Activated CD8-positive, alpha-beta memory T cell treated with anti-CD3 and anti-CD28 coated beads, Interleukin-2, amount 50 U/mL, for 4 hours (primary cell): ENCODE data around the gene SH3TC1.

ENCODE experiments used
- DNase-seq: peaks from one replicate; pipeline ENCODE4 v3.0.0-alpha.2; 2020

SH3TC1 gene

GRCh38 chr4:8198906-8199593 lies at the start of gene SH3TC1:
Gene SH3TC1 (plus strand): TSS chr4:8199290. CDS start chr4:8205195, 5,905 bp downstream.
- peak; percentile 53 for DNase-seq

- DNase-seq, result no peak
Measured at GRCh38 chr4:8149664-8150063, 49.4 kb upstream of the SH3TC1 start.

- no peak for DNase-seq
Measured at GRCh38 chr4:8150152-8151090, 48.7 kb upstream of the SH3TC1 start.

GRCh38 chr4:8151165-8151650 lies 47.9 kb upstream of the SH3TC1 start:
- DNase-seq, result no peak

GRCh38 chr4:8152090-8152864 lies 46.8 kb upstream of the SH3TC1 start:
- no peak for DNase-seq

- DNase-seq, result no peak
Measured at GRCh38 chr4:8152865-8153257, 46.2 kb upstream of the SH3TC1 start.

- no peak for DNase-seq
Measured at GRCh38 chr4:8153441-8153840, 45.6 kb upstream of the SH3TC1 start.

GRCh38 chr4:8155048-8155447 lies 44.0 kb upstream of the SH3TC1 start:
- DNase-seq, result no peak

- no peak for DNase-seq
Measured at GRCh38 chr4:8155660-8156421, 43.2 kb upstream of the SH3TC1 start.

GRCh38 chr4:8156617-8157016 lies 42.5 kb upstream of the SH3TC1 start:
- DNase-seq, result no peak

GRCh38 chr4:8157496-8157895 lies 41.6 kb upstream of the SH3TC1 start:
- DNase-seq, result no peak

GRCh38 chr4:8157944-8158709 lies 41.0 kb upstream of the SH3TC1 start:
- peak; percentile 26 for DNase-seq

GRCh38 chr4:8158710-8159536 lies 40.2 kb upstream of the SH3TC1 start, which contains the start of gene ABLIM2:
Gene ABLIM2 (minus strand): TSS chr4:8158813. CDS start chr4:8158689, 124 bp downstream.
- DNase-seq, result peak; percentile 99

- no peak for DNase-seq
Measured at GRCh38 chr4:8159537-8160232, 39.4 kb upstream of the SH3TC1 start.

- DNase-seq, result no peak
Measured at GRCh38 chr4:8160233-8160560, 38.9 kb upstream of the SH3TC1 start.

- no peak for DNase-seq
Measured at GRCh38 chr4:8160572-8160971, 38.5 kb upstream of the SH3TC1 start.

- no peak for DNase-seq
Measured at GRCh38 chr4:8162625-8163024, 36.5 kb upstream of the SH3TC1 start.

GRCh38 chr4:8163026-8163425 lies 36.1 kb upstream of the SH3TC1 start:
- no peak for DNase-seq

GRCh38 chr4:8163436-8164193 lies 35.5 kb upstream of the SH3TC1 start:
- DNase-seq, result no peak
